ENCODE measurements around the gene CAPN2. TPM values are rescaled to one million over a fixed set of nuclear protein-coding genes. Genes with fewer than 3 reads are reported as not detected.

CAPN2 gene
- total RNA-seq, 1 donor from 2014 or later: 391 TPM

DNA sequence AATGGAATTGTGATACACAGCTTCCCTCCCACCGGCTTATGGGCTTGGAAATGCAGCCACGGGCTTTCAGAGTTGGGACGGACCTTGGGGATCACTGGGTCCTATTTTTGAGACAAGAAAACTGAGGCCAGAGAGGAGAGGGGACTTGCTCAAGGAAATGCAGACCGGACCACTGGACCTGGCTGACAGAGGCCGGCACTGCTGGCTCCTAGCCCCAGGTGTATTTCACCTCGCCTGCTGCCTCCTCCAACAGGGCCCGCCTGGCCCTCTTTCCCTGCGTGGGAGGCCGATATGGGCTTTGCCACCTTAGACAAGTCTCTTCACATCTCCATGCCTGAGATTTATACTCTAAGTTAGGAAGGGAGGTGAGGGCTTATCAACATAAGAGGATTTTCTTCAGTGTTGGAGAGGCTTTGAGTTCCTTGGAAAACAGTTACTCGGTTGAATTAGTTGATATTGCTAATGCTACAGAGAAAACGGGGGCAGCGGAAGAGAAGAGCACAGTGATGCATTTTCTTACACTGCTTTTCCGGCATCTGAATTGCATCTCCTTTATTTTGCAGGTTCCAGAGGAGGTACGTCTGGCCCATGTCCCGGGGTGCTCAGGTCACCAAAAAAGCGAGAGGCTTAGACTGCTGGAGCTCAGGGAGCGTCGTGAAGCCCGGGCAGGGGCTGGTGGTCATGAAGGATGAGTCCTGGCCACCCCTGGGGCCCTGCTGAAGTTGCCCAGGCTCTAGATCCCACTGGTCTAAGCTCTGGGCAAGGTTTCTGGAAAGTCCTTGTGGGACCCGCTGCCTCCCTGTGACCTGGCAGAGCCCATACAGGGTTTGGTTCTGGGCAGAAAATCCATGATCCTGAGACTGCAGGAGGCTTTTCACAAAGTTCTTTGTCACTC is 44.7 kb downstream of the CAPN2 start:
- no peak for FAIRE-seq
- Mint-ChIP-seq H3K27me3 (ENCODE audit: low read depth, unreplicated experiment) (no peaks in the 10 kb centered on the region), H3K4me3 (ENCODE audit: unreplicated experiment) (no peak overlapping the region), H3K9me3 (ENCODE audit: unreplicated experiment) (no peaks in the 10 kb centered on the region), H3K27ac (ENCODE audit: unreplicated experiment) (peak overlapping the region; percentile 6), H3K36me3 (ENCODE audit: low read depth, unreplicated experiment) (peaks cover 31% of the 10 kb centered on the region), H3K4me1 (ENCODE audit: low read depth, unreplicated experiment) (peaks cover 14% of the 10 kb centered on the region)
- Histone ChIP-seq H3K9ac (ENCODE audit: low read length) (no peak overlapping the region), H4K20me1 (ENCODE audit: insufficient read depth, low read length) (peaks cover 27% of the 10 kb centered on the region), H3K4me3 (ENCODE audit: insufficient read depth, low read depth, low read length) (no peak overlapping the region), H3K79me2 (ENCODE audit: insufficient read depth, low read length) (peaks cover 11% of the 10 kb centered on the region), H2AFZ (ENCODE audit: low read depth, low read length) (no peak overlapping the region), H3K27ac (ENCODE audit: low read depth, low read length) (no peak overlapping the region), H3K4me2 (ENCODE audit: low read length) (no peak overlapping the region), H3K27me3 (ENCODE audit: insufficient read depth, low read length) (no peaks in the 10 kb centered on the region), H3K4me1 (ENCODE audit: insufficient read depth, low read length) (peaks cover 4% of the 10 kb centered on the region), H3K36me3 (ENCODE audit: insufficient read depth, low read length) (peaks cover 92% of the 10 kb centered on the region), H3K9me3 (ENCODE audit: insufficient read depth, low read depth, low read length) (no peaks in the 10 kb centered on the region)
- DNase-seq (ENCODE audit: low read depth): no peak
- no peak for TF ChIP-seq EZH2 (IDR thresholded peaks at IDR 0.05; ENCODE audit: insufficient read depth, low read length)
- TF ChIP-seq, protein P1, sequence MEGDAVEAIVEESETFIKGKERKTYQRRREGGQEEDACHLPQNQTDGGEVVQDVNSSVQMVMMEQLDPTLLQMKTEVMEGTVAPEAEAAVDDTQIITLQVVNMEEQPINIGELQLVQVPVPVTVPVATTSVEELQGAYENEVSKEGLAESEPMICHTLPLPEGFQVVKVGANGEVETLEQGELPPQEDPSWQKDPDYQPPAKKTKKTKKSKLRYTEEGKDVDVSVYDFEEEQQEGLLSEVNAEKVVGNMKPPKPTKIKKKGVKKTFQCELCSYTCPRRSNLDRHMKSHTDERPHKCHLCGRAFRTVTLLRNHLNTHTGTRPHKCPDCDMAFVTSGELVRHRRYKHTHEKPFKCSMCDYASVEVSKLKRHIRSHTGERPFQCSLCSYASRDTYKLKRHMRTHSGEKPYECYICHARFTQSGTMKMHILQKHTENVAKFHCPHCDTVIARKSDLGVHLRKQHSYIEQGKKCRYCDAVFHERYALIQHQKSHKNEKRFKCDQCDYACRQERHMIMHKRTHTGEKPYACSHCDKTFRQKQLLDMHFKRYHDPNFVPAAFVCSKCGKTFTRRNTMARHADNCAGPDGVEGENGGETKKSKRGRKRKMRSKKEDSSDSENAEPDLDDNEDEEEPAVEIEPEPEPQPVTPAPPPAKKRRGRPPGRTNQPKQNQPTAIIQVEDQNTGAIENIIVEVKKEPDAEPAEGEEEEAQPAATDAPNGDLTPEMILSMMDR (IDR thresholded peaks at IDR 0.05; ENCODE audit: insufficient read depth, low read depth, low read length): no peak

DNA sequence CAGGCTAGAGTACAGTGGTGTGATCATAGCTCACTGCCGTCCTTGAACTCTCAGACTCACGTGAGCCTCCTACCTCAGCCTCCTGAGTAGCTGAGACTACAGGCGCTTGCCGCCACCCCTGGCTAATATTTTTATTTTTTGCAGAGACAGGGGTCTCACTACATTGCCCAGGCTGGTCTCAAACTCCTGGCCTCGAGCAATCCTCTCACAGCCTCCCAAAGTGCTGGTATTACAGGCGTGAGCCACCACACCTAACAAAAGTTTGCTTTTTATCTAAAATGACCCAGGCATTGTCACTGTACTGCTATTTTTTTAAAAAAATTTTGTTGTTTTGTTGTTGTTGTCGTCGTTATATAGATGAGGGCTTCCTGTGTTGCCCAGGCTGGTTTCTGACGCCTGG is 46.4 kb downstream of the CAPN2 start:
- Histone ChIP-seq H3K9ac (ENCODE audit: low read length) (no peak overlapping the region), H3K9me3 (ENCODE audit: insufficient read depth, low read depth, low read length) (no peaks in the 10 kb centered on the region), H3K79me2 (ENCODE audit: insufficient read depth, low read length) (peaks cover 6% of the 10 kb centered on the region), H3K36me3 (ENCODE audit: insufficient read depth, low read length) (peaks cover 92% of the 10 kb centered on the region), H2AFZ (ENCODE audit: low read depth, low read length) (no peak overlapping the region), H3K4me1 (ENCODE audit: insufficient read depth, low read length) (peaks cover 4% of the 10 kb centered on the region), H4K20me1 (ENCODE audit: insufficient read depth, low read length) (peaks cover 26% of the 10 kb centered on the region), H3K4me3 (ENCODE audit: insufficient read depth, low read depth, low read length) (no peak overlapping the region), H3K4me2 (ENCODE audit: low read length) (no peak overlapping the region), H3K27me3 (ENCODE audit: insufficient read depth, low read length) (no peaks in the 10 kb centered on the region), H3K27ac (ENCODE audit: low read depth, low read length) (no peak overlapping the region)
- no peak overlapping the region for H3K27ac Mint-ChIP-seq (ENCODE audit: unreplicated experiment)
- FAIRE-seq (no peak), DNase-seq (ENCODE audit: low read depth) (no peak)
- TF ChIP-seq, protein P1 (IDR thresholded peaks at IDR 0.05; ENCODE audit: insufficient read depth, low read depth, low read length): no peak
- no peak for TF ChIP-seq EZH2 (IDR thresholded peaks at IDR 0.05; ENCODE audit: insufficient read depth, low read length)
- H3K4me3 Mint-ChIP-seq (ENCODE audit: unreplicated experiment): no peak overlapping the region
- H3K36me3 Mint-ChIP-seq (ENCODE audit: low read depth, unreplicated experiment): peaks cover 32% of the 10 kb centered on the region
- no peaks in the 10 kb centered on the region for H3K27me3 Mint-ChIP-seq (ENCODE audit: low read depth, unreplicated experiment)
- peaks cover 17% of the 10 kb centered on the region for H3K4me1 Mint-ChIP-seq (ENCODE audit: low read depth, unreplicated experiment)
- H3K9me3 Mint-ChIP-seq (ENCODE audit: unreplicated experiment): no peaks in the 10 kb centered on the region

DNA sequence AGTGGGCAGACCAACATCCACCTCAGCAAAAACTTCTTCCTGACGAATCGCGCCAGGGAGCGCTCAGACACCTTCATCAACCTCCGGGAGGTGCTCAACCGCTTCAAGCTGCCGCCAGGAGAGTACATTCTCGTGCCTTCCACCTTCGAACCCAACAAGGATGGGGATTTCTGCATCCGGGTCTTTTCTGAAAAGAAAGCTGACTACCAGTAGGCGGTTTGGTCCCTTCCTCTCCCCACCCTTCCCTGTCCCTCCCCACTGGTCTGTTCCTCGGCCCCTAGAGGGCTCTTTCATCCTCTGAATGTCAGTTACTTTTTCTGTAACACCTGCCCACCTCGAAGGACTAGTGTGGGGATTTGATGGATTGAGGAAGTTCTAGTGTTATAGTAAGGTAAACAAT is 46.9 kb downstream of the CAPN2 start:
- Histone ChIP-seq H3K27me3 (ENCODE audit: insufficient read depth, low read length) (no peaks in the 10 kb centered on the region), H3K9ac (ENCODE audit: low read length) (no peak overlapping the region), H3K36me3 (ENCODE audit: insufficient read depth, low read length) (peaks cover 92% of the 10 kb centered on the region), H3K4me2 (ENCODE audit: low read length) (no peak overlapping the region), H3K9me3 (ENCODE audit: insufficient read depth, low read depth, low read length) (no peaks in the 10 kb centered on the region), H3K27ac (ENCODE audit: low read depth, low read length) (no peak overlapping the region), H2AFZ (ENCODE audit: low read depth, low read length) (no peak overlapping the region), H3K4me1 (ENCODE audit: insufficient read depth, low read length) (peaks cover 4% of the 10 kb centered on the region), H3K4me3 (ENCODE audit: insufficient read depth, low read depth, low read length) (no peak overlapping the region), H4K20me1 (ENCODE audit: insufficient read depth, low read length) (peaks cover 22% of the 10 kb centered on the region), H3K79me2 (ENCODE audit: insufficient read depth, low read length) (peaks cover 6% of the 10 kb centered on the region)
- DNase-seq (ENCODE audit: low read depth) (no peak), FAIRE-seq (no peak)
- H3K4me1 Mint-ChIP-seq (ENCODE audit: low read depth, unreplicated experiment): peaks cover 17% of the 10 kb centered on the region
- H3K27ac Mint-ChIP-seq (ENCODE audit: unreplicated experiment): no peak overlapping the region
- no peak for TF ChIP-seq EZH2 (IDR thresholded peaks at IDR 0.05; ENCODE audit: insufficient read depth, low read length)
- TF ChIP-seq, protein P1 (IDR thresholded peaks at IDR 0.05; ENCODE audit: insufficient read depth, low read depth, low read length): no peak
- H3K4me3 Mint-ChIP-seq (ENCODE audit: unreplicated experiment): no peak overlapping the region
- no peaks in the 10 kb centered on the region for H3K27me3 Mint-ChIP-seq (ENCODE audit: low read depth, unreplicated experiment)
- H3K9me3 Mint-ChIP-seq (ENCODE audit: unreplicated experiment): no peaks in the 10 kb centered on the region
- H3K36me3 Mint-ChIP-seq (ENCODE audit: low read depth, unreplicated experiment): peaks cover 30% of the 10 kb centered on the region

Data from astrocyte (in vitro differentiated cells and primary cell).